Measurements from ENCODE around the gene SV2B.

Gene SV2B

DNA sequence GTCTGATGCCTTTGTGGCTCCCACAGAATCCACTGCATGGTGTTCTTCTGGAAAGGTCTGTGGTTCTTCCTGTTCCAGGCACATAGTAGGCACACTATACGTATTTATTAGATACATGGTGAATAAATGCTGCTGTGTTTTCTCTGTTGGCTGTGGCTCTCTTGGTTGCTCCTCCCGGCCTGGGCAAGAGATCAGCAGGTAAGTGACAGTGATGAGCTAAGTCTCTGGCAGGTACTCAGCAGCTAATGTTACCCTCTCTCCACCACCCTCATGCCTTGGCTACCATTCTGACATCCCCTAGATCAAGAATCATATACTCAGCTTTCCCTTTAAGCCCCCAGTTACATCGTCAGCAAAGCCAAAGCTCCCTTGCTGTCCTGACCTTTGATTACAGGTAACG lies 8.4 kb downstream of the SV2B start:
- Histone ChIP-seq H3K4me2 (no peak overlapping the region), H3K79me2 (ENCODE audit: insufficient read depth, low read depth) (no peaks in the 10 kb centered on the region), H3K4me1 (ENCODE audit: low read depth, poor library complexity, severe bottlenecking) (no peaks in the 10 kb centered on the region), H2AFZ (ENCODE audit: low read depth) (no peak overlapping the region), H4K20me1 (ENCODE audit: insufficient read depth) (no peaks in the 10 kb centered on the region), H3K4me3 (IDR thresholded peaks at IDR 0.05; ENCODE audit: insufficient read depth, low read depth, low read length) (no peak overlapping the region), H3K27ac (no peak overlapping the region), H3K9ac (no peak overlapping the region), H3K27me3 (ENCODE audit: insufficient read depth, low read depth) (no peaks in the 10 kb centered on the region), H3K36me3 (ENCODE audit: insufficient read depth) (no peaks in the 10 kb centered on the region)
- TF ChIP-seq CTCF (conservative IDR thresholded peaks at IDR 0.05; ENCODE audit: low read depth, low read length): no peak

DNA sequence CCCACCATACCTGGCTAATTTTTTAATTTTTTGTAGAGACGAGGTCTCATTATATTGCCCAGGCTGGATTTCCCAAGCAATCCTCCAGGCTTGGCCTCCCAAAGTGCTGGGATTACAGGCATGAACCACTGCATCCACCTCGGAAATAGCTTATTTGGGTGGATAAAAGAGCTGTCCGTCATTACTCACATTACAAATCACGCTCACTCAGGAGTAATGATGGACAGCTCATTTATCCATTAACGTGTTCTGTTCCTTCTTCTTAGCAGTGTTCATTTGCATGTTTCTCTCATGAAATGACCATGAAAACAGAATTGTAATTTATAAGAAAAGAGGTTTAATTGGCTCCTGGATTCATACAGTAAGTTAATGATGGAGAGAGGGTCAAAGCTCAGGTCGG lies 9.8 kb downstream of the SV2B start:
- no peak overlapping the region for H3K27ac ChIP-seq
- no peaks in the 10 kb centered on the region for H3K27me3 ChIP-seq (ENCODE audit: insufficient read depth, low read depth)
- TF ChIP-seq CTCF (conservative IDR thresholded peaks at IDR 0.05; ENCODE audit: low read depth, low read length): no peak
- no peak overlapping the region for H3K9ac ChIP-seq
- no peaks in the 10 kb centered on the region for H4K20me1 ChIP-seq (ENCODE audit: insufficient read depth)
- no peaks in the 10 kb centered on the region for H3K36me3 ChIP-seq (ENCODE audit: insufficient read depth)
- H3K4me1 ChIP-seq (ENCODE audit: low read depth, poor library complexity, severe bottlenecking): no peaks in the 10 kb centered on the region
- no peak overlapping the region for H3K4me3 ChIP-seq (IDR thresholded peaks at IDR 0.05; ENCODE audit: insufficient read depth, low read depth, low read length)
- no peak overlapping the region for H3K4me2 ChIP-seq
- no peaks in the 10 kb centered on the region for H3K79me2 ChIP-seq (ENCODE audit: insufficient read depth, low read depth)
- no peak overlapping the region for H2AFZ ChIP-seq (ENCODE audit: low read depth)

- H4K20me1 ChIP-seq (ENCODE audit: insufficient read depth): no peaks in the 10 kb centered on the region
- no peak overlapping the region for H3K9ac ChIP-seq
- H3K4me1 ChIP-seq (ENCODE audit: low read depth, poor library complexity, severe bottlenecking): peaks cover under 1% of the 10 kb centered on the region
- H3K4me2 ChIP-seq: no peak overlapping the region
- no peaks in the 10 kb centered on the region for H3K79me2 ChIP-seq (ENCODE audit: insufficient read depth, low read depth)
- H3K27ac ChIP-seq: no peak overlapping the region
- no peak for TF ChIP-seq CTCF (conservative IDR thresholded peaks at IDR 0.05; ENCODE audit: low read depth, low read length)
- H3K36me3 ChIP-seq (ENCODE audit: insufficient read depth): no peaks in the 10 kb centered on the region
- no peak overlapping the region for H3K4me3 ChIP-seq (IDR thresholded peaks at IDR 0.05; ENCODE audit: insufficient read depth, low read depth, low read length)
- no peaks in the 10 kb centered on the region for H3K27me3 ChIP-seq (ENCODE audit: insufficient read depth, low read depth)
- H2AFZ ChIP-seq (ENCODE audit: low read depth): no peak overlapping the region
These were observed 10.3 kb downstream of the SV2B start for GRCh38 chr15:91110407-91110806.

GRCh38 chr15:91113030-91113429 lies 13.0 kb downstream of the SV2B start:
- Histone ChIP-seq H3K36me3 (ENCODE audit: insufficient read depth) (no peaks in the 10 kb centered on the region), H3K4me2 (no peak overlapping the region), H4K20me1 (ENCODE audit: insufficient read depth) (no peaks in the 10 kb centered on the region), H3K27ac (no peak overlapping the region), H3K4me1 (ENCODE audit: low read depth, poor library complexity, severe bottlenecking) (peaks cover 17% of the 10 kb centered on the region), H3K27me3 (ENCODE audit: insufficient read depth, low read depth) (no peaks in the 10 kb centered on the region), H2AFZ (ENCODE audit: low read depth) (no peak overlapping the region), H3K9ac (no peak overlapping the region), H3K4me3 (IDR thresholded peaks at IDR 0.05; ENCODE audit: insufficient read depth, low read depth, low read length) (no peak overlapping the region), H3K79me2 (ENCODE audit: insufficient read depth, low read depth) (no peaks in the 10 kb centered on the region)
- TF ChIP-seq CTCF (conservative IDR thresholded peaks at IDR 0.05; ENCODE audit: low read depth, low read length): no peak

DNA sequence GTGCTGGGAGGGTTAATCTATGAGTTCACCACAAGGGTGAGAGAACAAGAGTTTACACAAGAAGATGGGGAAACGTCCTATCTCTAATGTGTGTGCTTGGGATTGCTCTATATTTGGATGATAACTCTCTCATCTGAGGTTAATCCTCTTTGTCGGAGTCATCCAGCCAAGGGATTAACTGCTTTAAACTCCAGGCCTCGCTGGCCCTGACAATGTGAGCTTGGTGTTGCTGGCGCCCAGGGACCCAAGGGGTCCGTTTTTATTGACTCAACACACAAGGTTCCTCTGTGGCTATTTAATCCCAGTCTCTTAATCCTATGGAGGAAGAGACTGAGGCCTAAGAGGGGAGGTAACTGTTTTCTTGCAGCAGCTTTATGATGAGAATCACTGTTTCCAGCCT lies 14.2 kb downstream of the SV2B start:
- Histone ChIP-seq H4K20me1 (ENCODE audit: insufficient read depth) (no peaks in the 10 kb centered on the region), H3K27me3 (ENCODE audit: insufficient read depth, low read depth) (no peaks in the 10 kb centered on the region), H3K9ac (no peak overlapping the region), H3K4me3 (IDR thresholded peaks at IDR 0.05; ENCODE audit: insufficient read depth, low read depth, low read length) (no peak overlapping the region), H3K79me2 (ENCODE audit: insufficient read depth, low read depth) (no peaks in the 10 kb centered on the region), H3K27ac (no peak overlapping the region), H3K4me1 (ENCODE audit: low read depth, poor library complexity, severe bottlenecking) (peaks cover 17% of the 10 kb centered on the region), H3K36me3 (ENCODE audit: insufficient read depth) (no peaks in the 10 kb centered on the region), H3K4me2 (no peak overlapping the region), H2AFZ (ENCODE audit: low read depth) (no peak overlapping the region)
- no peak for TF ChIP-seq CTCF (conservative IDR thresholded peaks at IDR 0.05; ENCODE audit: low read depth, low read length)
